HAP-1 (cell line): ENCODE data around the gene BTBD9.
A peak's percentile ranks its signal among the peaks of the same experiment; 100 is the strongest.

ENCODE experiments used
- DNase-seq, 2 experiments: peaks; one replicate each; pipeline ENCODE4 v3.0.0-alpha.2; 2016 to 2020; ENCODE audit warnings: low spot score in 2 of 2
- H3K27me3 ChIP-seq: fragments of 250-450 bp; sonication (Bioruptor Pico); 2 replicates; pipeline ENCODE4 v1.5.1; 2020; ENCODE audit warnings: low read depth, mild to moderate bottlenecking, moderate library complexity
- H3K36me3 ChIP-seq: fragments of 250-450 bp; sonication (Bioruptor Pico); replicated peaks from 2 replicates; pipeline ENCODE4 v1.5.1; 2020; ENCODE audit warnings: mild to moderate bottlenecking
- H3K4me1 ChIP-seq: fragments of 250-450 bp; sonication (Bioruptor Pico); 2 replicates; pipeline ENCODE4 v1.5.1; 2020; ENCODE audit warnings: mild to moderate bottlenecking
- H3K4me3 ChIP-seq: fragments of 250-450 bp; sonication (Bioruptor Pico); 2 replicates; pipeline ENCODE4 v1.5.1; 2020; ENCODE audit warnings: mild to moderate bottlenecking, moderate library complexity
- H3K9me3 ChIP-seq: fragments of 250-450 bp; sonication (Bioruptor Pico); 2 replicates; pipeline ENCODE4 v1.5.1; 2020; ENCODE audit warnings: mild to moderate bottlenecking, moderate library complexity
- in situ Hi-C: fragments of 300-500 bp; cut with MboI; formaldehyde crosslinking; loops from 3 replicates; pipeline ENCODE4 v1.14.3; 2020; ENCODE audit warnings: low sequenced_read_pairs, inconsistent platforms, mixed read lengths

BTBD9 gene

DNA sequence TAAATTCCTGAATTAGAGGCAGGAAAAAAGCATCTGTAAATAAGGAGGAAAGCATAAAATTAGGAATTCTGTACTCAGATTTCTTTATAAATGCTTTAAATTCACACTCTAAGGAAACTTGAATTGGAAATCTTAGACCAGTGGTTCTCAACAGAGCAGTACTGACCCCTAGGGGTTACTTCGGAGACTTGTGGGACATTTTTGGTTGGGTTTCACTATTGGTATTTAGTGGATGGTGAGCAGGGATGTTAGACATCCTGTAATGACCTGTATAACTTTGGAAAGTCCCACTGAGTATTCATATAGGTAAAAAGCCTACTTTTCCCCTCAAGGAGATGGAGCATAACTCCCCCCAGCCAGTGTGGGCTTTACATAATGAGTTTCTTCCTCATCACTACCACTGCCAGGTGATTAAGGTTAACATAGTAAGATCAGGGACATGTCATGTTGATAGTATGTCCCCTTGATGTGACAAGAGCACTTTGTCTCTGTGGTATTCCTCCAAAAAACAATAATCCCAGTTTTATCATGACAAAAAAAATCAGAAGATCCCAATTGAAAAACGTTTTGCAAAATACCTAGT lies 32.2 kb upstream of the BTBD9 start:
- in situ Hi-C loops, result no loop called here
- H3K4me3 ChIP-seq, result no peak overlapping the region
- H3K4me1 ChIP-seq, result no peaks in the 10 kb centered on the region
- DNase-seq, result peak; percentile 56 to 58
- no peaks in the 10 kb centered on the region for H3K27me3 ChIP-seq
- H3K36me3 ChIP-seq, result peaks cover 15% of the 10 kb centered on the region
- H3K9me3 ChIP-seq, result no peaks in the 10 kb centered on the region

DNA sequence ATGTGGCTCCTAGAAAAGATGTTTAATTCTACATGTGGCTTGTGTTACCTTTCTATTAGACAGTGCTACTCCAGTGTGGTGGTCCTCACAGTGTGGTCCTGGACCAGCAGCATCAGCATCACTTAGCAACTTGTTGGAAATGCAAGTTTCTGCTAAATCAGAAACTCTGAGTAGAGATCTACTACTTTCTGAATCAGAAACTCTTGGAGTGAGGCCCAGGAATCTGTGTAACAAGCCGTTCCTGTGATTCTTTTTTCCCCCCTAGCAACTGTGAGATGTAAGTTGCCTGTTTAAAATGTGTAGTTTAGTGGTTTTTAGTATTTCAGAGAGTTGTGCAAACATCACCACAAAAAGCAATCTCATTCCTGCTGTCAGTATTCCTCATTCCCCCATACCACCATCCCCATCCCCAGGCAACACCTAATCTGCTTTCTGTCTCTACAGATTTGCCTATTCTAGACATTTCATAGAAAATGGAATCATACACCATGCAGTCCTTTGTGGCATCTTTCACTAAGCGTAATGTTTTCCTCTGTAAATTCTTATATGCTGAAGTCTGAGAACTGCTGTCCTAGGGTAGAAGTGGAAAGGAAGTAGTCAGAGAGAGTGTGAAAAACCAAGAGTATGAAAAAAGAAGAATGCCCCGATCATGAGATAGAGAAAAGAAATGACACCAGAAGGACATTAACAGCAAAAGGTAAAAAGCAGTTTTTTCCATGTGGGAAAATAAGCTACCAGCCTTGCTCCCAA lies 18.9 kb upstream of the BTBD9 start:
- H3K4me3 ChIP-seq, result no peak overlapping the region
- no peaks in the 10 kb centered on the region for H3K4me1 ChIP-seq
- no peaks in the 10 kb centered on the region for H3K27me3 ChIP-seq
- DNase-seq, result no peak
- no peaks in the 10 kb centered on the region for H3K36me3 ChIP-seq
- in situ Hi-C loops, result no loop called here
- H3K9me3 ChIP-seq, result no peaks in the 10 kb centered on the region

DNA sequence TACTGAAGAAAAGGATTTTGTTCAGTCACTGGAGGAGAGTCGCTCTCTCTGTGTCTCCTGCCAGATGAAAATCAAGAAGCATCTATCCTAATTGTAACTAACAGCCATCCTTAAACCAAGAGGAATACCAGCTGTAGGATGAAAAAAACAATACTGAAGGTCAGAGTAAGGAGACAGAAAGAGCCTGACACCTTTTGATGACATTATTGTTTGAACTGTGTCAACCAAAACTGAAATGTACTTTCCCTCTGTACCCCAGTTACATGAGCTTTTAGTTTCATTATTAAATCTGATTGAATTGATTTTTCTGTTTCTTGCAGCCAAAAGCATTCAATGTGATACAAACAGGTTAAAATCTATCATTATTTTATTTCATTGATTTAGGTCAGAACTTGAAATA lies 17.2 kb upstream of the BTBD9 start:
- Histone ChIP-seq H3K4me1 (no peaks in the 10 kb centered on the region; the same call in 1 of the 2 replicates), H3K36me3 (no peaks in the 10 kb centered on the region), H3K27me3 (no peaks in the 10 kb centered on the region), H3K9me3 (no peaks in the 10 kb centered on the region), H3K4me3 (no peak overlapping the region)
- DNase-seq, result no peak
- in situ Hi-C loops, result no loop called here

DNA sequence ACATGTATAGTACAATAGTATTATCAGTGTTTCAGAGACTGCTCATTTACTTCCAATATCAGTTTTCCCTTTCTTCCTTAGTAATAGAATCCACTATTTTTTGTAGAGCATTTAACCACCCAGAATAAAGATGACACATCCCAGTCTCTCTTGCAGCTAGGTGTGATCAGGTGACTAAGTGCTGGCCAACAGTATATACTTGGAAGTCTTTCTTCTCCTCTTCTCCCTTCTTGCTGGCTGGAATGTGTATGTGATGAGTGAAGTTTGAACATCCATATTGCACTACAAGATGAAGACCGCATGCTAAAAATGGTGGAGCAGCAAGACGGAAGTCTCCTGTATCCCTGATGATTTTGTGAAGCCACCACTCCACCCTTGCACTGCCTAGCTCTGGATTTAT lies 14.5 kb upstream of the BTBD9 start:
- H3K27me3 ChIP-seq, result no peaks in the 10 kb centered on the region
- H3K9me3 ChIP-seq, result no peaks in the 10 kb centered on the region
- in situ Hi-C loops, result no loop called here
- H3K36me3 ChIP-seq, result no peaks in the 10 kb centered on the region
- no peak for DNase-seq
- no peaks in the 10 kb centered on the region; the same call in 1 of the 2 replicates for H3K4me1 ChIP-seq
- H3K4me3 ChIP-seq, result no peak overlapping the region

DNA sequence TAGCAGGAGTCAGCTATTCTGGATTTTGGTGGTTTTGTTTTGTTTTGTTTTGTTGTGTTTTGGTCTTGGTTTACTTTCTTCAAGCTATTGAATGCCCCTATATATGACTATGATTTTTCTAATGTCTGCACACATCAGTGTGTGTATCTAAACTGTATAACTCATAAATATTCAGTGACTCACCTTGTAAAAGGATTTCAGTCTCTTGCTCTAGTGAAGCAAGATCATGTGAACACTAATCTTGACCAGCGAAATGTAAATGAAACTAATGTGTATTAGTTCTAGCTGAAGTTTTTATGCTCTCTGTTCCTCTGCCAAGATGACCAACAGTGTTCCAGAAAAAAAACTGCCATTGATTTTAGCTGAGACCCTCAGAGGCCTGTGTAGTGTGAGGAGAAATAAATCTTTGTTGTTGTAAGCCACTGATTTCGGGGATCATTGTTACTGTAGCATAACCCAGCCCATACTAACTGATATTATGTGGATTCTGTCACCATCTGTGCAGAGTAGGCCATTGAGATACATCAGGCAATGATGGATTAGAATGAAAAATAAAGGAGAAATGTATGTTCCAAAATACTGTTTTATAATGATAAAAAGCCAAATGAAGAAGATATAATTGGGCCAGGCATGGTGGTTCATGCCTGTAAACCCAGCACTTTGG lies 11.5 kb upstream of the BTBD9 start:
- Histone ChIP-seq H3K4me1 (peaks cover 4% of the 10 kb centered on the region), H3K4me3 (no peak overlapping the region), H3K36me3 (no peaks in the 10 kb centered on the region), H3K9me3 (no peaks in the 10 kb centered on the region), H3K27me3 (no peaks in the 10 kb centered on the region)
- DNase-seq, result no peak
- in situ Hi-C loops, result no loop called here

DNA sequence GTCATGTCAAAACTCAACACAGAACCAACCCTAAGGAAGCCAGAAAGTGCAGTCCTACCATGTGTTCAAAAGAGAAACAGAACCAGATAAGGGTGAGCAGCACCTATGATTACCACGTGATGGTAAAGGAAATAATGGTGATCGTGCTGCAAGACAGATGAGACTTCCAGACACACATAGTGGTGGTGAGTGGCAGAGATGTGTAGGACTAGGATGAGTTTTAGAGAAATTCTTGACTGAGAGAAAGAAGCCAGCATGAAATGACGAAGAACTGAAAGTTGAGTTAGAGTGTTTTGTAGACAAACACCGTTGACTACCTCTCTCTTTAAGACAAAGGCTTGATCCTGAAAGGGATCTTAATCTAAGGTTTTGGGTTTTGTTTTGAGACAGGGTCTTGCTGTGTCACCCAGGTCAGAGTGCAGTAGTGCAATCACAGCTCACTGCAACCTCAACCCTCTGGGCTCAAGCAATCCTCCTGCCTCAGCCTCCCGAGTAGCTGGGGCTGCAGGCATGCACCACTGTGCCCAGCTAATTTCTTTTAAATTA lies 10.6 kb upstream of the BTBD9 start:
- in situ Hi-C loops, result no loop called here
- no peaks in the 10 kb centered on the region for H3K9me3 ChIP-seq
- peaks cover 10% of the 10 kb centered on the region for H3K4me1 ChIP-seq
- H3K4me3 ChIP-seq, result no peak overlapping the region
- H3K36me3 ChIP-seq, result no peaks in the 10 kb centered on the region
- no peaks in the 10 kb centered on the region for H3K27me3 ChIP-seq
- DNase-seq, result no peak

DNA sequence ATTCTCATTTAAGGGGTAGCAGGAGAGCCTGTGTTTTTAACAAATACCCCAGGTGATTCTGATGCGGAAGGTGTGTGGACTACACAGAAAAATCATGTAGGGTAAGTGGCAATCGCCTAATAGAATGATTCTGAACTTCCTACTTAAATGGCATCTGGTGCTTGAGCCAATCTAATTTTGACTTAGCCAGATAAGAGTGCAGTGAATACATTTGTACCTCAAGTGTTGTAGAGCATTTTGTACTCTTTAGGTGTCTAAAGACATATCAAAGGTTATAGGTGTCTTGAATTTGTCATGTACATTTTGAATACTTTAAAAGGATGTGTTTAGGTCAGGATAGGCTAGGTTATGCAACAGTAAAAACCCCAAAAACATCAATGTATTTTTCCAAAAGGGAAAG lies 10.0 kb upstream of the BTBD9 start:
- in situ Hi-C loops, result no loop called here
- no peaks in the 10 kb centered on the region for H3K36me3 ChIP-seq
- no peak overlapping the region for H3K4me3 ChIP-seq
- no peak for DNase-seq
- H3K27me3 ChIP-seq, result no peaks in the 10 kb centered on the region
- H3K4me1 ChIP-seq, result peaks cover 10% of the 10 kb centered on the region
- H3K9me3 ChIP-seq, result no peaks in the 10 kb centered on the region

DNA sequence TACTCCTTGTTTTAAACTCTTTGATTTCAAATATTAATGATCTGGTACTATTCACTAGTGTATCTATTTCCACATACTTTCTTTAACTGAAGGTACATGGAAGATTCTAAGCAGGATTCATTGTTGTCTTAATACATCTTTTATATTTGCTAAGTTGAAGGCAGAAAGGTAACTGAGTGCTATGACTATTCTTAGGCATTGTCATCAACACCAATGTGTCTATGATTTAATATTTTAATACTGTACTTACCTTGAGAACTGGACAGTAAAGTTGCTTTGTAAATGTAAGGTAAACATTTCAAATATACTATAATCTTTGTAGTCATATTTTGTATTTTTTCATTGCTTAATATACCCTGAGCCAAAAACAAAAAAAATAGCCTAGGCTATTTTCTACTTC lies 8.9 kb upstream of the BTBD9 start:
- H3K27me3 ChIP-seq, result no peaks in the 10 kb centered on the region
- no peaks in the 10 kb centered on the region for H3K36me3 ChIP-seq
- in situ Hi-C loops, result no loop called here
- peaks cover 10% of the 10 kb centered on the region for H3K4me1 ChIP-seq
- no peak for DNase-seq
- H3K9me3 ChIP-seq, result no peaks in the 10 kb centered on the region
- H3K4me3 ChIP-seq, result no peak overlapping the region

DNA sequence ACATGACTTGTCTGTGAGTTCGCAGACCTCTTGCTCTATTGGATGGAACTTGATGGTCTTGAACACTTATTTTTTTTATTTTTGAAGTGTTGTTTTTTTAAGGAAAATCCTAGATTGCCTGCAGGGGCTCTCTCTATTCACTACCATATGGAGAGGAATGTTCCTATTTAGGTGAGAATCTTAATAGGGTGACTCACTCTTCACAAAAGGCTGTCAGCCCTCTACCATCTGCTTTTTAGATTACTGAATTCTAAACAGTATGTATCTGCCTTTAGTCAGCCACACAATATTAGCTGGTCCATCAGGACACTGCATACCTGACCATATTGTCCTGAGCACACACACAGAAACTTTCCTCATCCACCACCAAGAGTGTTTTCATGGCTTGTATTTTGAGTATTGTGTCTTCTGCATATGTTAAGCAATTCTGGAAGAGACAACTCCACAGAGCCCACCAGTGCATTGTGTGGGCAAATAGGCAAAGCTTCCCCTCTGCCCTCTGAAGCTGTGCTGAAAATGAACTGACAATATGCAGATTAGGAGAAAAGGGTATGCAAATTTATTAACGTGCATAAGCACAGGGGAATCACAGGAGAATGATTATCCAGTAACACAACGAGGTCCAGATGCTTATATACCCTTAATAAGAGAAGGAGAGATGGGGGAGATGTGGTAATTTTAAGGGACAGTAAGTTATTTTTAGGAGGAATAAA lies 6.6 kb upstream of the BTBD9 start:
- no peaks in the 10 kb centered on the region for H3K36me3 ChIP-seq
- peaks cover 10% of the 10 kb centered on the region for H3K4me1 ChIP-seq
- peak; percentile 9 to 65 for DNase-seq
- H3K9me3 ChIP-seq, result no peaks in the 10 kb centered on the region
- in situ Hi-C loops, result no loop called here
- no peaks in the 10 kb centered on the region for H3K27me3 ChIP-seq
- H3K4me3 ChIP-seq, result no peak overlapping the region

DNA sequence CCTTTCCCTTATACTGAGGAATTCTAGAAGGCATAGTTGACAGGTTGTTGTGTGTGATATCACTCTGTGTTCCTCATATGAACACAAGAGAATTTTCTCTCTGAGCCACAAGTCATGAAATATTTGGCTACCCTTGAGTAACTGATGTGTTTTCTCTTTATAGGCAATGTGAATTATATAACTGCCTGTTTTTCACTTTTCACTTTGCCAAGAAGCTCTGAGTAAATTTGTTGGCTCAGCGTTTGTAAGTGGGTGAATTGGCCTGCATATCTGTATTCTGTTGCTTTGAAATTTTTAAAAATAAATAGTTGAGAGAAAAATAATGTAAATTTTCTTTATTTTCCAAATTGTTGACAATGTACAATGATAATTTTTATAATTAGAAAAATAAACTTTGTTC lies 5.2 kb upstream of the BTBD9 start:
- peaks cover 13% of the 10 kb centered on the region for H3K4me1 ChIP-seq
- DNase-seq, result no peak
- H3K4me3 ChIP-seq, result no peak overlapping the region
- no peaks in the 10 kb centered on the region for H3K9me3 ChIP-seq
- H3K27me3 ChIP-seq, result no peaks in the 10 kb centered on the region
- H3K36me3 ChIP-seq, result no peaks in the 10 kb centered on the region
- in situ Hi-C loops, result no loop called here

DNA sequence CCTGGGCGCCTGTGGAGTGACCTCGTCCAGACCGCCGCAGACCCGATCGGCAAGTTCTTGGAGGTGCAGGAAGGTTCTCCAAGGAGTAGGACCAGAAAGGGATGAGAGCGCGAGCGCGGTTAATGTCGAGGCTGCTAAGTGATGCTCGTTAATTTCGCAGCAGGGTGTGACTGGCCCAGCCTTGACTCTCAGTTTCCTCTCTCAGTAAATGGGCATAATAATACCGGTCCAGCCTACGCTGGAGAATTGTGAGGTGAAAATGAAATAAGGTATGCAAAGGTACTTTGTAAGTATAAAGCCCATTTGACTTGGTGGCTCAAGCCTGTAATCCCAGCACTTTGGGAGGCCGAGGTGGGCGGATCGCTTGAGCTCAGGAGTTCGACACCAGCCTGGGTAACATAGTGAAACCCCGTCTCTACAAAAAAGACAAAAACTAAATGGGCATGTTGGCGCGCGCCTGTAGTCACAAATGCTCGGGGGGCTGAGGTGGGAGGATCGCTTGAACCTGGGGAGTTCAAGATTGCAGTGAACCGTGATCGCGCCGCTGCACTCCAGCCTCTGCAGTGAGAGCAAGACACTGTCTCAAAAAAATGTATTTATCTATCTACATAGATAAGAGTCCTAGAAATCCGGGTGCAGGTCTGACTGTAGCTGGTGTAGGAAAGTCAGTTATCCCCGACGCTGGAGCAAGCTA lies 634 bp upstream of the BTBD9 start:
- no peaks in the 10 kb centered on the region for H3K36me3 ChIP-seq
- no peak for DNase-seq
- in situ Hi-C loops, result no loop called here
- peaks cover 9% of the 10 kb centered on the region for H3K4me1 ChIP-seq
- peak overlapping the region; percentile 83 for H3K4me3 ChIP-seq
- H3K27me3 ChIP-seq, result no peaks in the 10 kb centered on the region
- no peaks in the 10 kb centered on the region for H3K9me3 ChIP-seq

DNA sequence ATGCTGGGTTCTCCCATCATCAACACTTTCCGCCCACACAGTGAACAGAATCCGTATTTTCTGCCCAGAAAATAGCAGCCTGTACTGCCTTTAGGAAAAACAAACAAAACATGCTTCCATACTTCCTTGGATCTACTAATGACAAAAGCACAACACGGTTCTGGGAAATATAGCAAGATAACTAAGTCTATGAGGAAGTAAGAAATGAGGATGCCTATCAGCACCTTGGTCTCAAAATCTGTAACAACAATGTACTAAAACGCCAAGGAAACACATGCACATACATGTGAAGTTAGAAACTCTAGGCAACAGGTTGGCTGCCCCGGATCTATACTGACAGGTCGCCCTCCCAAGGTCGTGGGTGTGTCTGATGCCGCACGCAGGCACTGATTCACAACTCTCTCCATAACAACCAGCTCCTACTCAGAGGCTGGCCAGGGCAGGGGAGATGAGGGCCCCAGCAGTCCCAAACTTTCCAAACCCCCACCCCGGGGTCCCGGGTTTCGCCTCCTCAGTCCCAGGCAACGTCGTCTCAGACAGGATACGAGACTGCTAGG lies 710 bp downstream of the BTBD9 start:
- no peaks in the 10 kb centered on the region for H3K36me3 ChIP-seq
- H3K4me3 ChIP-seq, result peak overlapping the region; percentile 83
- in situ Hi-C loops, result no loop called here
- H3K27me3 ChIP-seq, result no peaks in the 10 kb centered on the region
- H3K4me1 ChIP-seq, result peaks cover 9% of the 10 kb centered on the region
- peak; percentile 28 to 46 for DNase-seq
- no peaks in the 10 kb centered on the region for H3K9me3 ChIP-seq

DNA sequence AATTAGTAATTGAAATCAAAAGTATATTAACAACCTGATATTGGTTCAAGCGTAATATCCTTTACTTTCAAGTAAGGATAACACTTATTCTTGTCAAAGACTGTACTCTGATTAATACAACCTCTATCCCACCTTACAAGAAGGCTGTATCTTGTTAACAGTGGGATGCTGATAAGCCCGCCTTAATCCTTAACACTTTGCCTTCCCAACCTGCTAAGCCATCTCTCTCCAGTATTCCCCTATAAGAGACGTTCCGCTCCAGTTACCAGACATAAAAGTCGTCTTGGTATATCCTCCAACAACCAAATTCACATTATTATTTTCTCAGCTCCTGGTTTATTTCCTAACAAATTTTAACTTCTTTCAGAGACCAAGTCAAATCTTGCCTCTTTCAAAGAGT lies 2.0 kb downstream of the BTBD9 start:
- Histone ChIP-seq H3K9me3 (no peaks in the 10 kb centered on the region), H3K4me1 (peaks cover 9% of the 10 kb centered on the region), H3K36me3 (no peaks in the 10 kb centered on the region), H3K4me3 (no peak overlapping the region), H3K27me3 (no peaks in the 10 kb centered on the region)
- DNase-seq, result no peak
- in situ Hi-C loops, result no loop called here
